OCI-LY7 (cell line): ENCODE measurements around the gene PRPF38A. TPM values are rescaled to one million over a fixed set of nuclear protein-coding genes. Genes with fewer than 3 reads are reported as not detected.

Experiments used
- BruUV-seq: library from RNA; stranded (reverse); fragments of 400-500 nt; replicated peaks from 2 replicates; lab custom pipeline; 2021; lab: Mats Ljungman, UMichigan
- CTCF ChIA-PET: fragments of 300-600 bp; sonication (Branson Sonifier 250); formaldehyde crosslinking; loops from one replicate; lab custom pipeline; 2022; ENCODE audit warnings: antibody characterized with exemption; ENCODE audit not compliant: unreplicated experiment; lab: Charles Lee
- POLR2A ChIA-PET: fragments of 300-600 bp; sonication (Branson Sonifier 250); formaldehyde crosslinking; loops from one replicate; lab custom pipeline; 2022; ENCODE audit warnings: antibody characterized with exemption; lab: Charles Lee
- DNase-seq: peaks from one replicate; pipeline ENCODE4 v3.0.0-alpha.2; 2015; ENCODE audit warnings: low spot score
- H2AFZ ChIP-seq: fragments of 200-600 bp; sonication (generic), shearing (Covaris generic); 2 replicates; pipeline ENCODE4 v1.6.1; 2014; ENCODE audit warnings: mild to moderate bottlenecking, antibody characterized with exemption, low read length, moderate library complexity
- H3K27ac ChIP-seq: fragments of 200-600 bp; sonication (generic); 2 replicates; pipeline ENCODE4 v1.5.1; 2014; ENCODE audit warnings: mixed run types, low read depth, mild to moderate bottlenecking, moderate library complexity, low read length, inconsistent platforms; ENCODE audit not compliant: poor library complexity, severe bottlenecking
- H3K36me3 ChIP-seq: fragments of 200-600 bp; sonication (generic); 2 replicates; pipeline ENCODE4 v1.6.1; 2014; ENCODE audit warnings: mild to moderate bottlenecking, antibody characterized with exemption, low read length, moderate library complexity, mixed read lengths; ENCODE audit not compliant: insufficient read depth
- H3K4me1 ChIP-seq: fragments of 200-600 bp; sonication (generic); 2 replicates; pipeline ENCODE4 v1.5.1; 2014; ENCODE audit warnings: mild to moderate bottlenecking, low read length; ENCODE audit not compliant: insufficient read depth, poor library complexity, severe bottlenecking
- H3K4me2 ChIP-seq: fragments of 200-600 bp; sonication (generic); 2 replicates; pipeline ENCODE4 v1.6.1; 2014; ENCODE audit warnings: mild to moderate bottlenecking, low read length
- H3K4me3 ChIP-seq: fragments of 200-600 bp; sonication (generic); 2 replicates; pipeline ENCODE4 v1.5.1; 2014; ENCODE audit warnings: mild to moderate bottlenecking, low read depth, low read length; ENCODE audit not compliant: poor library complexity, severe bottlenecking
- H3K79me2 ChIP-seq: fragments of 200-600 bp; sonication (generic); 2 replicates; pipeline ENCODE4 v1.6.1; 2016; ENCODE audit warnings: low read depth, mild to moderate bottlenecking, low read length, moderate library complexity, mixed read lengths; ENCODE audit not compliant: insufficient read depth
- H3K9me2 ChIP-seq: fragments of 200-600 bp; sonication (generic); 2 replicates; pipeline ENCODE4 v1.6.1; 2016; ENCODE audit warnings: mild to moderate bottlenecking, low read length, mixed read lengths; ENCODE audit not compliant: insufficient read depth
- H3K9me3 ChIP-seq: fragments of 200-600 bp; sonication (generic); 2 replicates; pipeline ENCODE4 v1.6.1; 2014; ENCODE audit warnings: mild to moderate bottlenecking, mixed run types, low read length, mixed read lengths
- H4K20me1 ChIP-seq: fragments of 200-600 bp; sonication (generic); 2 replicates; pipeline ENCODE4 v1.6.1; 2014; ENCODE audit warnings: mild to moderate bottlenecking, antibody characterized with exemption, low read length, moderate library complexity, mixed read lengths; ENCODE audit not compliant: insufficient read depth
- EZH2phosphoT487 ChIP-seq: fragments of 200-600 bp; sonication (generic); IDR thresholded peaks from 2 replicates; pipeline ENCODE4 v1.6.1; 2018; ENCODE audit warnings: low read depth, borderline replicate concordance, mild to moderate bottlenecking, mixed run types, antibody characterized with exemption, low read length, moderate library complexity, mixed read lengths
- intact Hi-C: fragments of 100-400 bp; cut with micrococcal nuclease; formaldehyde crosslinking; loops from one replicate; pipeline ENCODE4 v1.10.0; 2022; ENCODE audit not compliant: unreplicated experiment
- total RNA-seq, 2 experiments: library from RNA; depleted of rRNA in 1 of 2; stranded (reverse); fragments of >200 nt in 1 of 2; shearing (Covaris generic) in 1 of 2; gene quantifications; 2 replicates each; pipeline ENCODE4 v1.2.3, GENCODE V29; 2014 to 2022
- TF ChIP-seq, protein P1 (sequence below): fragments of 200-600 bp; sonication (generic); conservative IDR thresholded peaks from 2 replicates; pipeline ENCODE4 v1.5.1; 2014; ENCODE audit warnings: mild to moderate bottlenecking, antibody characterized with exemption, low read length, moderate library complexity, mixed read lengths

Gene PRPF38A
- total RNA-seq, 2 experiments from 2014 or later, result 23.6 to 82.3 TPM

DNA sequence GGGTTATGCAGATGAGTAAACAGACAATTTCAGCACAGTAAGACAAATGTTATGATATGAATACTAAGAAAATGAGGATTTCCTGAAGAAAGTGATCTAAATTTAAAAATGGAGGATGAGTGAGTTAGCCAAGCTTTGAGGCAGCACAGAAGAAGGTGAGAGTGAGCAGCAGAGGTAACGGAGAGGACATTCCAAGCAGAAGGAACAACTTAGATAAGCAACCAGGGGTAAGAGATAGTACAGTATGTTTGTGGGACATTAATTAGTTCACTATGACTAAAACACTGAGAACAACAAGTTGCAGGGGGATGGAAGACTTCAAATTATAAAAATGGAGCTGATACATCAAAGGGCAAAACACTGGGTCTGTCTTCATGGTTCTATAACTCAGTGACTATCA is 22.8 kb downstream of the PRPF38A start:
- no TSS peak for BruUV-seq
- Histone ChIP-seq H4K20me1 (no peaks in the 10 kb centered on the region), H3K36me3 (peaks cover 60% of the 10 kb centered on the region), H2AFZ (no peak overlapping the region), H3K9me2 (no peaks in the 10 kb centered on the region), H3K4me2 (no peak overlapping the region), H3K27ac (no peak overlapping the region), H3K79me2 (no peaks in the 10 kb centered on the region), H3K4me3 (no peak overlapping the region), H3K4me1 (no peaks in the 10 kb centered on the region), H3K9me3 (no peaks in the 10 kb centered on the region)
- no peak for DNase-seq
- intact Hi-C loops, result no loop called here
- POLR2A ChIA-PET, result interaction anchor here (0.8 to 1.2 kb wide), 2 partner anchors 10 to 11 kb away, joined by 4 read pairs; no protein-coding TSS in a partner anchor
- TF ChIP-seq, protein P1, sequence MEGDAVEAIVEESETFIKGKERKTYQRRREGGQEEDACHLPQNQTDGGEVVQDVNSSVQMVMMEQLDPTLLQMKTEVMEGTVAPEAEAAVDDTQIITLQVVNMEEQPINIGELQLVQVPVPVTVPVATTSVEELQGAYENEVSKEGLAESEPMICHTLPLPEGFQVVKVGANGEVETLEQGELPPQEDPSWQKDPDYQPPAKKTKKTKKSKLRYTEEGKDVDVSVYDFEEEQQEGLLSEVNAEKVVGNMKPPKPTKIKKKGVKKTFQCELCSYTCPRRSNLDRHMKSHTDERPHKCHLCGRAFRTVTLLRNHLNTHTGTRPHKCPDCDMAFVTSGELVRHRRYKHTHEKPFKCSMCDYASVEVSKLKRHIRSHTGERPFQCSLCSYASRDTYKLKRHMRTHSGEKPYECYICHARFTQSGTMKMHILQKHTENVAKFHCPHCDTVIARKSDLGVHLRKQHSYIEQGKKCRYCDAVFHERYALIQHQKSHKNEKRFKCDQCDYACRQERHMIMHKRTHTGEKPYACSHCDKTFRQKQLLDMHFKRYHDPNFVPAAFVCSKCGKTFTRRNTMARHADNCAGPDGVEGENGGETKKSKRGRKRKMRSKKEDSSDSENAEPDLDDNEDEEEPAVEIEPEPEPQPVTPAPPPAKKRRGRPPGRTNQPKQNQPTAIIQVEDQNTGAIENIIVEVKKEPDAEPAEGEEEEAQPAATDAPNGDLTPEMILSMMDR, result no peak
- no peak for TF ChIP-seq EZH2phosphoT487
- CTCF ChIA-PET, result no interaction called here

DNA sequence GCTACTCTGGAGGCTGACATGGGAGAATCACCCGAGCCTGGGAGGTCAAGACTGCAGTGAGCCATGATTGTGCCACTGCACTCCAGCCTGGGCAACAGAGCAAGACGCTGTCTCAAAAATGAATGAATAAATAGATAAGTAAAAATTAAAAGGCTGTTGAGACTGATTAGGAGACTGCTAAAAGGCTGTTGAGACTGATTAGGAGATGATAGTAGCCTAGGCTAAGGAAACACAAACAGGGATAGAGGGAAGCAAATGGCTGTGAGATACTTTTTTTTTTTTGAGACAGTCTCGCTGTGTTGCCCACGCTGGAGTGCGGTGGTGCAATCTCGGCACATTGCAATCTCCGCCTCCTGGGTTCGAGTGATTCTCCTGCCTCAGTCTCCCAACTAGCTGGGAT is 28.4 kb downstream of the PRPF38A start:
- BruUV-seq, result no TSS peak
- CTCF ChIA-PET, result no interaction called here
- Histone ChIP-seq H3K9me2 (no peaks in the 10 kb centered on the region), H3K27ac (no peak overlapping the region), H3K36me3 (peaks cover 36% of the 10 kb centered on the region), H4K20me1 (no peaks in the 10 kb centered on the region), H3K4me2 (no peak overlapping the region), H3K9me3 (no peaks in the 10 kb centered on the region), H2AFZ (no peak overlapping the region), H3K4me3 (no peak overlapping the region), H3K79me2 (no peaks in the 10 kb centered on the region), H3K4me1 (no peaks in the 10 kb centered on the region)
- DNase-seq, result no peak
- POLR2A ChIA-PET, result no interaction called here
- intact Hi-C loops, result no loop called here
- TF ChIP-seq, protein P1, result no peak
- no peak for TF ChIP-seq EZH2phosphoT487

DNA sequence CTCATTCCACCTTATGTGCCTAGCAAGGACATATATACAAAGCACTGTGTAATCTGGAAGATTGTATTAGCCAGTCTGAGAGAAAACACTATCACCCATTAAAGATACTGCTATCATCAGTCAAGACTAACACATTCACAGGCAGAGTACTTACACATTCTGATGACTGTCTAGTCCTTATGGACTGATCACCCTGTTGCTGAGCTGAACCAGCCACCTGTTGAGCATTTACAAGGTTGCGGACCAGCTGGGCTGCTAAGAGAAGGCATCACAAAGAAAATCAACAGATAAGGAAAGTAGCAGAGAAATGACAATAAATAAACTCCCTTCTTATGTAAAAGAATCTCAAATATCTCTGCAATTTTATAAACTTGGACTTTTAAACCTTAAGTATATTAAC is 30.8 kb downstream of the PRPF38A start:
- Histone ChIP-seq H3K4me2 (no peak overlapping the region), H3K9me2 (no peaks in the 10 kb centered on the region; the same call in 1 of the 2 replicates), H3K27ac (no peak overlapping the region), H2AFZ (no peak overlapping the region), H3K36me3 (peaks cover 42% of the 10 kb centered on the region), H3K4me3 (no peak overlapping the region), H3K9me3 (no peaks in the 10 kb centered on the region), H3K79me2 (no peaks in the 10 kb centered on the region), H3K4me1 (no peaks in the 10 kb centered on the region), H4K20me1 (no peaks in the 10 kb centered on the region)
- DNase-seq, result no peak
- TF ChIP-seq, protein P1, result no peak
- no peak for TF ChIP-seq EZH2phosphoT487
- no TSS peak for BruUV-seq
- ChIA-PET POLR2A (interaction anchor here (0.5 kb wide), 1 partner anchor 260 kb away, joined by 3 read pairs; no protein-coding TSS in a partner anchor), CTCF (no interaction called here)
- intact Hi-C loops, result no loop called here
